HG03135 (cell line): ENCODE data around the gene RBM10.

Experiments used
- ATAC-seq: cut with Tn5 transposase; IDR thresholded peaks from one replicate; pipeline ENCODE4 v1.9.1; 2021; ENCODE audit warnings: mild to moderate bottlenecking, moderate library complexity; ENCODE audit not compliant: unreplicated experiment

The RBM10 gene

DNA sequence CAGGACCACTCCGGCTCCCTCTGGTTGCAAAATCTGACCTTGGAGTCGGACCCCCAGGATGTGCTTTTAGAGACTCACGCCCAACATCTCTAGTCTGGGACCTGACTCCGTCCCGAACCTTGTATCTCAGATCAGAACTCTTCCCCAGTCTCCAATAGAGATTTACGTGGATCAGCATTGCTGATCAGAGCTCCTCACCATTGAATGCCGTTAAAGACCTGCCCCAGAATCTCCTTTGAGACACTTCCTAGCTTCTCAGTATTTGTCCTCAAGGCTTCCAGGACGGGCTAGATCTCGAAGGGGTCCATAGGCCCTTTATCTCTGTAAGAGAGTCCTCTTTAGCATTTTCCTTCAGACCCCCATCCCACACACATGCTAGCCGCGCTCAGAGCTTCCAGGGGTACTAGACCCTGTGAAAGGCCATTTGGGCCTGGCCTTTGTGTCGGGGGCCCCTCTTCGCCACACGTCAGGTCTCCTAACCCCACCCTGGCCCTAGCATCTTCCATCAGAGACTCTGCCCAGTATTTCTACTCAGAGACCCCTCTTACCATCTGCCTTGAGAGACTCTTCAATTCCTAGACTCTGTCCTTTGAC is 49.3 kb downstream of the RBM10 start:
- no peak for ATAC-seq

DNA sequence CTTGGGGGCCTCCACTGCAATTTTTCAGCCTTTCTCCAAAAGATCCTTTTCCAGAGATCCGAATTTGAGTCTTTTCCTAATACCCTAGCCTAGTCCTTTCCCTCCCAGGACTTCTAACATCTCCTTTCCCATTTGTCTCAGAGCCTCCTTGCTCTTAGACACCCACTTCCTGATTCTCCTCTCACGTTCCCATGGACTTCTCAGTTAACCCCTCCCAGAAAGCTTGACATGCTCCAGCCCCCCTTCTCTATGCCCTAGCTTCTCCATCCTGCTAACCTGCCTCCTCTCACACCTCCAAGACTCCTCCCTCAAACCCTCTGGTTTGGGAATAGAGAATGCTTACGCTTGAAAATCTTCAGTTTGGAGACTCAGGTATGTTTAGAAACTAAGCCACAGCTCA is 51.1 kb downstream of the RBM10 start:
- ATAC-seq, result no peak

- no peak for ATAC-seq
Measured at GRCh38 chrX:47197526-47197925, 52.5 kb downstream of the RBM10 start.

- ATAC-seq, result no peak
Measured at GRCh38 chrX:47198026-47198686, 53.1 kb downstream of the RBM10 start.

GRCh38 chrX:47198687-47199080 is 53.7 kb downstream of the RBM10 start:
- ATAC-seq, result no peak

DNA sequence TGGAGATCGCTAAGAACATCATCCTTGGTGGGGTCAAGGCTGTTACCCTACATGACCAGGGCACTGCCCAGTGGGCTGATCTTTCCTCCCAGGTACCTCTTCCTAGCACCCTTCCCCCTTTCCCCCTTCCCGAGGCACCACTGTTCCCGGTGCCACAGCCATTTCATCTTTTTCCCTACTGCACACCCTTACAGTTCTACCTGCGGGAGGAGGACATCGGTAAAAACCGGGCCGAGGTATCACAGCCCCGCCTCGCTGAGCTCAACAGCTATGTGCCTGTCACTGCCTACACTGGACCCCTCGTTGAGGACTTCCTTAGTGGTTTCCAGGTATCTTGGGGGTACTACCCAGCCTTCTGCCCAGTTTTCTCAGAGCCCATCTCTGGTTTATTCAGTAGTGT is 54.3 kb downstream of the RBM10 start:
- ATAC-seq, result no peak

DNA sequence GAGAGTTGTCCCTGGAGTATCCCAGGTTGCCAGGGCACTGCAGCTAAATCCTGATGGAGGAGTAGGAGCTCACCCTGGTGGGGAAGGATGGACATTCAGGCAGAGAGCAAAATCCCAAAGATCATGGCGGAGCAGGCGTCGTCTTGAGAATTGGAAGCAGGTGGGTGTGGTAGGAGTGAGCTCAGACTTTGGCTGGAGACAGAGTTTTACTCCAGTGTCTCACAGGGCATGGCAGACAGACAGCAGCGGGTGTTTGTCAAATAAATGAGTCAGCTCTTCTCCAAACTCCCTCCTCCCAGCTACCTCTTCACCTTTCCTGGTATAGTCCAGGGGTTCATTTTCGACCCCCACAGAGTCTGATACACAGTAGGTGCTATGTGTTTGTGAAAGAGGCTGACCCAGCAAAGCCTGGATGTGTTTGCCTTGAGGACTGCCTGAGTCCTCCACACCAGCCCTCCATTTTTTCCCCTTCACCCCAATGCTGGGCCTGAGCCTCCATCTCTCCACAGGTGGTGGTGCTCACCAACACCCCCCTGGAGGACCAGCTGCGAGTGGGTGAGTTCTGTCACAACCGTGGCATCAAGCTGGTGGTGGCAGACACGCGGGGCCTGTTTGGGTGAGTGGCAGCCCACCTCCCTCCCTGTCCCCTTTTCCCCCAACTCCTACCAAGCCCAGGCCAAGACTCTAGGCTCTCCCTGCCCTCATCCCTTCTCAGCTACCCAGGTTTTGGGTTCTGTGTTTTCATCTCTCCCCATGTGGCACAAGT is 55.5 kb downstream of the RBM10 start:
- ATAC-seq, result no peak

DNA sequence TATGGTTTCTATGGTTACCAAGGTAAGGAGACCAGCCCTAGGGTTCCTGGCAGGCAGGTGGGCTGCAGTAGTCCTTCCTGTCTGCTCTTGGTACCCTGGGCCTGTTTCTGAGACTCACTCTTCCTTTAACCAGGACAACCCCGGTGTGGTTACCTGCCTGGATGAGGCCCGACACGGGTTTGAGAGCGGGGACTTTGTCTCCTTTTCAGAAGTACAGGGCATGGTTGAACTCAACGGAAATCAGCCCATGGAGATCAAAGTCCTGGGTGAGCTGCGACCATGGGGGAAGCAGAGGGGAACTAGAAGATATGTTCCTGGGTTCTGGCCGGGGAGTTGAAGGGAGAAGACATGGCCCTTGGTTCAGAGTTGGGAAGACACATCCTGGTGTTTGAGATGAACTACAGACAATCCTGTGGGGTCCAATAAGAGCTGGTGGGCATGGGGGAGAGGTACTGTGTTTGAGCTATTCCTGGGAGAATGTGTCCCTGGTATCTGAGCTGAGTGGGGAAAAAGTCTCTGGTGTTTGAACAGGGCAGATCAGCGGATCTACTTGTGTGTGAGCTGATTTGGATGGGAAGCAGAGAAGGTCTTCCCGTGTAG is 56.4 kb downstream of the RBM10 start:
- no peak for ATAC-seq

GRCh38 chrX:47202316-47202715 is 57.3 kb downstream of the RBM10 start:
- ATAC-seq, result no peak

GRCh38 chrX:47202877-47203276 is 57.9 kb downstream of the RBM10 start:
- no peak for ATAC-seq

DNA sequence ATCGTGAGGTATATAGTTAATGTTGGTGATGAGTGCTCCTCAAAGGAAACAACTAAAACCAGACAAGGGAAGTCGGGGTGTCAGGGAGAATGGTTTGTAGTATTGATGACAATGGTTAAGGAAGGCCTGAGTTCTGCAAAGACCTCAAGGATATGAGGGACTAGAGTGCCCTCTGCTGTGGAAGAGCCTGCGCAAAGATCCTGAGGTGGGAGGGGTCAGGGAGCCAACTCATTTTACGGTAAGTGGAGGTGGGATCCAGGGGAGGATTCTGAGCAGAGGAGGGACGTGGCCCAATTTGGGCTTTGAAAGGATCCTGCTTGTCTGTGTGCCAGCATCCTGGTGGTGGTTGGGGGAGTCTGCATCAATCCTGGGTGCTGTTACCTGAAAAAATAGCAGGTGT is 59.9 kb downstream of the RBM10 start:
- no peak for ATAC-seq

- ATAC-seq, result no peak
Measured at GRCh38 chrX:47206316-47206715, 61.3 kb downstream of the RBM10 start.

GRCh38 chrX:47208108-47208507 is 63.1 kb downstream of the RBM10 start:
- no peak for ATAC-seq

GRCh38 chrX:47209508-47210238 is 64.7 kb downstream of the RBM10 start:
- no peak for ATAC-seq

- ATAC-seq, result no peak
Measured at GRCh38 chrX:47210661-47211425, 65.8 kb downstream of the RBM10 start.

DNA sequence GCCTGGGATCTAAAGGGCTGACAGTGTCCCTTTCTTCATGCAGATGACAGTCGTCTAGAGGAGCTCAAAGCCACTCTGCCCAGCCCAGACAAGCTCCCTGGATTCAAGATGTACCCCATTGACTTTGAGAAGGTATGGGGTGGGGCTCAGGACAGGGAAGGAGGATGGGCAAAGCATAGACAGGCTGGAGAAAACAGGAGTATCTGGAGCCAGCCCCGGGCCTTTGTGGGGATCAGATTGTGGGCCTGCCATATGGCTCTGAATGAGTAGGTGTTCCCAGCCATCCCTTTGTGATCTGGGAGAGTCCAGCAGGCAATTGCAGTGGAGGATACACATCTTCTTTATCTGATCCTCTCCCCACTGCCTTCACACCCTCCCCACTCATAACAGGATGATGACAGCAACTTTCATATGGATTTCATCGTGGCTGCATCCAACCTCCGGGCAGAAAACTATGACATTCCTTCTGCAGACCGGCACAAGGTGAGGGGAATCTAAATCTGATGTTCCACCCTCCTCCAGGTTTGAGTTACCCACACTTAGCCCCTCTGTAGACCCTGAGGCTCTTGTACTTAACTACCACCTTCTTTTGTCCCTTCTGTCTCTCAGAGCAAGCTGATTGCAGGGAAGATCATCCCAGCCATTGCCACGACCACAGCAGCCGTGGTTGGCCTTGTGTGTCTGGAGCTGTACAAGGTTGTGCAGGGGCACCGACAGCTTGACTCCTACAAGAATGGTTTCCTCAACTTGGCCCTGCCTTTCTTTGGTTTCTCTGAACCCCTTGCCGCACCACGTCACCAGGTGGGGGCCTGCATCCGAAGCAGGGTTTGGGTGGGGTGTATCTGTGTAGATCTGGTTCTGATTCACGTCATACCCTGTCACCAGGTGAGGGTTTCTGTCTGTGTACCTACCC is 67.6 kb downstream of the RBM10 start:
- ATAC-seq, result no peak

DNA sequence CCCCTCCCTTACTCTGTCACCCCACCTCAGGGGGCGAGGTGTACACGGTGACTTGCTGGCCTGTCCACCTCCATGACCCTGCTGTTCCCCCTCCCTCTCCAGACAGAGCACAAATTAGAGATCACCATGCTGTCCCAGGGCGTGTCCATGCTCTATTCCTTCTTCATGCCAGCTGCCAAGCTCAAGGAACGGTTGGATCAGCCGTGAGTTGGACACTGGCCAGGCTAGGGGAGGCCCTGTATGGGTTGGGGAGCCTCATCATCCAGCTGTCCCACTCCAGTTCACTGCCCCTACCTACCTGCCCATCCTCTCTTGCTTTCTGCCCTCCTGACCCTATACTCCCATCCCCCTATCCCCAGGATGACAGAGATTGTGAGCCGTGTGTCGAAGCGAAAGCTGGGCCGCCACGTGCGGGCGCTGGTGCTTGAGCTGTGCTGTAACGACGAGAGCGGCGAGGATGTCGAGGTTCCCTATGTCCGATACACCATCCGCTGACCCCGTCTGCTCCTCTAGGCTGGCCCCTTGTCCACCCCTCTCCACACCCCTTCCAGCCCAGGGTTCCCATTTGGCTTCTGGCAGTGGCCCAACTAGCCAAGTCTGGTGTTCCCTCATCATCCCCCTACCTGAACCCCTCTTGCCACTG is 69.5 kb downstream of the RBM10 start:
- no peak for ATAC-seq

GRCh38 chrX:47215291-47215900 is 70.4 kb downstream of the RBM10 start:
- no peak for ATAC-seq
